Ishikawa (cell line): Measurements from ENCODE around the gene CTTN.

Experiments
- EP300 ChIP-seq: IDR thresholded peaks from 2 replicates; pipeline ENCODE4 v1.6.1; 2012; ENCODE audit warnings: borderline replicate concordance
- NFIC ChIP-seq: IDR thresholded peaks from 2 replicates; pipeline ENCODE4 v1.6.1; 2012
- TAF1 ChIP-seq: IDR thresholded peaks from 2 replicates; pipeline ENCODE4 v1.6.1; 2012; ENCODE audit warnings: low read depth, mild to moderate bottlenecking
- YY1 ChIP-seq: IDR thresholded peaks from 2 replicates; pipeline ENCODE4 v1.6.1; 2012; ENCODE audit warnings: low read depth

DNA sequence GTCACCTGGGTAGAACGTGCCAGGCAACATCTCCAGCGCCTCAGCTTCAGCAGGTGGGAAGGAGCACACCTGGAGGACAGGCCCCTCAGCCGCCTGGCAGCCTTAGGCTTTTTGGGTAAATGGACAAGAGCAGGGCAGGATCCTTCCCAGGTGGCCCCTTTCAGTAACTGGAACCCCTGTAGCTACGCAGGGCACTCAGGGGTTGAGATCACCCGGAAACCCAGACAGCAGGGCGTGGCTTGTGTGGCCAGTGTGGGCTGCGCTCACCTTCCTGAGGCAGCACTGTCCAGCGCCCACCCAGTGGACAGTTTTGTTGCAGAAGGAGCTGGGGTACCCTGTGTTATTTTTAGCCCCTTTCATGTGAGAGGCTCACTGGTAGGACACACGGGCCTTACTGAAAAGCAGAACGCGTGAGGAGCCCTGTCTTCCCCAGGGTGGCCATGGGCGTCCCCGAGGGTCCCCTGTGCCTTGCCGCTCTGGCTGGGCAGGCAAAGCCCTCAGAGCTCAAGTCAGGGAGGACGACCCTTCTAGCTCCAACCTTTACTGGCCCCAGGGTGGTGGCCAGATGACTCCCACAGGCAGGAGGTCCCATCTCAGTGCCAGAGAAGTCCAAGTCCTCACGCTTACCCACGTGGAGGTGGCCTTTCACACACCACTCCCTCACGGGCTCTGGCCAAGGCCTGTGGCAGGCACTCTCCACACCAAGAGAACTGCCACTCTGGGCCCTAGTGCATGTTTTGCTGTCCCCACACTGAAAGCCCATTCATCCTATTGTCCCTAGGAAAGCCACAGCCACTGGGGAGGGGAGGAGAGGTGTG is 75.8 kb downstream of the CTTN start:
- TF ChIP-seq EP300 (no peak), NFIC (no peak), TAF1 (no peak), YY1 (no peak)
